ENCODE data around the gene CSAD. TPM values are rescaled to one million over a fixed set of nuclear protein-coding genes. Genes with fewer than 3 reads are reported as not detected.

The CSAD gene
- total and polyA plus RNA-seq, 2 of the 13 experiments (the other 11 are each of a cell fraction or from before 2014, with no cell fraction given): 7.2 to 23.5 TPM

DNA sequence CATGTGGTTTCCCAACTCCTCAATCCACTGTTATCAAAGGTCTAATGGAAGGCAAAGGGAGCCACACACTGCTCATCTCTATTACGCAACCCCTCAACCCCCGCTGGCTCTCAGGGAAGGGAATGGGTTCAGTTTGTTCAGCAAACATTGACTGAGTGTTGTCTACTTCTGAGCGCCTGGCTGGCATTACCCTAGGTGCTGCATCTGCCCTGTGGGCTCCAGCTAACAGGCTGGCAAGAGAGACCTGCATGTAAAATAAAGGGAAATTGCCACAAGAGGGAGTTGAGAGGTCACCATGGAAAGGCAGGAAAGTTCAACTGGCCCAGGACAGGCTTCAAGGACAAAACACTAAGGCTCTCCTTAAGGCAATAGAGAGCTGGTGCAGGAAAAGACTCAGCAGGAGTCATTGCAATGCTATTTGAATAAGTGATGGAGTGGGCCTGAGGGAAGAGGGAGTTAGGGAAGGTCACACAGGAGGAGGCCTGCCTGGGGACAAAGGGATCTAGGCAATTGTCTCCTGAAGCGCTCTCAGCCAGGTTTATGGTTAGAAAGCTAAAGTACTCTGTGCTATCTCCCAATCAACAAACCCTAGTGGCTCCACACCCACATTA, 5.7 kb downstream of the CSAD start (continued):
- TF ChIP-seq, protein P1, sequence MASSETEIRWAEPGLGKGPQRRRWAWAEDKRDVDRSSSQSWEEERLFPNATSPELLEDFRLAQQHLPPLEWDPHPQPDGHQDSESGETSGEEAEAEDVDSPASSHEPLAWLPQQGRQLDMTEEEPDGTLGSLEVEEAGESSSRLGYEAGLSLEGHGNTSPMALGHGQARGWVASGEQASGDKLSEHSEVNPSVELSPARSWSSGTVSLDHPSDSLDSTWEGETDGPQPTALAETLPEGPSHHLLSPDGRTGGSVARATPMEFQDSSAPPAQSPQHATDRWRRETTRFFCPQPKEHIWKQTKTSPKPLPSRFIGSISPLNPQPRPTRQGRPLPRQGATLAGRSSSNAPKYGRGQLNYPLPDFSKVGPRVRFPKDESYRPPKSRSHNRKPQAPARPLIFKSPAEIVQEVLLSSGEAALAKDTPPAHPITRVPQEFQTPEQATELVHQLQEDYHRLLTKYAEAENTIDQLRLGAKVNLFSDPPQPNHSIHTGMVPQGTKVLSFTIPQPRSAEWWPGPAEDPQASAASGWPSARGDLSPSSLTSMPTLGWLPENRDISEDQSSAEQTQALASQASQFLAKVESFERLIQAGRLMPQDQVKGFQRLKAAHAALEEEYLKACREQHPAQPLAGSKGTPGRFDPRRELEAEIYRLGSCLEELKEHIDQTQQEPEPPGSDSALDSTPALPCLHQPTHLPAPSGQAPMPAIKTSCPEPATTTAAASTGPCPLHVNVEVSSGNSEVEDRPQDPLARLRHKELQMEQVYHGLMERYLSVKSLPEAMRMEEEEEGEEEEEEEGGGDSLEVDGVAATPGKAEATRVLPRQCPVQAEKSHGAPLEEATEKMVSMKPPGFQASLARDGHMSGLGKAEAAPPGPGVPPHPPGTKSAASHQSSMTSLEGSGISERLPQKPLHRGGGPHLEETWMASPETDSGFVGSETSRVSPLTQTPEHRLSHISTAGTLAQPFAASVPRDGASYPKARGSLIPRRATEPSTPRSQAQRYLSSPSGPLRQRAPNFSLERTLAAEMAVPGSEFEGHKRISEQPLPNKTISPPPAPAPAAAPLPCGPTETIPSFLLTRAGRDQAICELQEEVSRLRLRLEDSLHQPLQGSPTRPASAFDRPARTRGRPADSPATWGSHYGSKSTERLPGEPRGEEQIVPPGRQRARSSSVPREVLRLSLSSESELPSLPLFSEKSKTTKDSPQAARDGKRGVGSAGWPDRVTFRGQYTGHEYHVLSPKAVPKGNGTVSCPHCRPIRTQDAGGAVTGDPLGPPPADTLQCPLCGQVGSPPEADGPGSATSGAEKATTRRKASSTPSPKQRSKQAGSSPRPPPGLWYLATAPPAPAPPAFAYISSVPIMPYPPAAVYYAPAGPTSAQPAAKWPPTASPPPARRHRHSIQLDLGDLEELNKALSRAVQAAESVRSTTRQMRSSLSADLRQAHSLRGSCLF (CRISPR knock-in tag; IDR thresholded peaks at IDR 0.05; ENCODE audit: borderline replicate concordance): no peak
- no peak for TF ChIP-seq SP2 (CRISPR knock-in tag; IDR thresholded peaks at IDR 0.05)
- TF ChIP-seq, protein P2, sequence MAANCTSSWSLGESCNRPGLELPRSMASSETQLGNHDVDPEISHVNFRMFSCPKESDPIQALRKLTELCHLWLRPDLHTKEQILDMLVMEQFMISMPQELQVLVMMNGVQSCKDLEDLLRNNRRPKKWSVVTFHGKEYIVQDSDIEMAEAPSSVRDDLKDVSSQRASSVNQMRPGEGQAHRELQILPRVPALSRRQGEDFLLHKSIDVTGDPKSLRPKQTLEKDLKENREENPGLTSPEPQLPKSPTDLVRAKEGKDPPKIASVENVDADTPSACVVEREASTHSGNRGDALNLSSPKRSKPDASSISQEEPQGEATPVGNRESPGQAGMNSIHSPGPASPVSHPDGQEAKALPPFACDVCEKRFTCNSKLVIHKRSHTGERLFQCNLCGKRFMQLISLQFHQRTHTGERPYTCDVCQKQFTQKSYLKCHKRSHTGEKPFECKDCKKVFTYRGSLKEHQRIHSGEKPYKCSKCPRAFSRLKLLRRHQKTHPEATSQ (CRISPR knock-in tag; IDR thresholded peaks at IDR 0.05; ENCODE audit: borderline replicate concordance): peak; percentile 74; the same call in 1 of the 2 replicates
- no peak for TF ChIP-seq KLF9 (CRISPR knock-in tag; IDR thresholded peaks at IDR 0.05; ENCODE audit: low read depth)
- TF ChIP-seq, protein P3, sequence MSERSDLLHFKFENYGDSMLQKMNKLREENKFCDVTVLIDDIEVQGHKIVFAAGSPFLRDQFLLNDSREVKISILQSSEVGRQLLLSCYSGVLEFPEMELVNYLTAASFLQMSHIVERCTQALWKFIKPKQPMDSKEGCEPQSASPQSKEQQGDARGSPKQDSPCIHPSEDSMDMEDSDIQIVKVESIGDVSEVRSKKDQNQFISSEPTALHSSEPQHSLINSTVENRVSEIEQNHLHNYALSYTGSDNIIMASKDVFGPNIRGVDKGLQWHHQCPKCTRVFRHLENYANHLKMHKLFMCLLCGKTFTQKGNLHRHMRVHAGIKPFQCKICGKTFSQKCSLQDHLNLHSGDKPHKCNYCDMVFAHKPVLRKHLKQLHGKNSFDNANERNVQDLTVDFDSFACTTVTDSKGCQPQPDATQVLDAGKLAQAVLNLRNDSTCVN (CRISPR knock-in tag; IDR thresholded peaks at IDR 0.05; ENCODE audit: borderline replicate concordance): no peak
- no peak for TF ChIP-seq CHD4 (IDR thresholded peaks at IDR 0.05; ENCODE audit: borderline replicate concordance, low read length)
- no peak for TF ChIP-seq ZNF17 (CRISPR knock-in tag; IDR thresholded peaks at IDR 0.05)
- TF ChIP-seq ZNF790 (CRISPR knock-in tag; IDR thresholded peaks at IDR 0.05; ENCODE audit: borderline replicate concordance): no peak
- TF ChIP-seq POLR2A (IDR thresholded peaks at IDR 0.05; ENCODE audit: insufficient read depth in 1 of 2, low read depth in 2 of 2, low read length in 2 of 2): no peak
- 0 out of 2 replicates have a peak, but pooled peaks have one; percentile 49 for TF ChIP-seq HOXA5 (CRISPR knock-in tag; IDR thresholded peaks at IDR 0.05)
- peak; percentile 61; the same call in 1 of the 2 replicates for TF ChIP-seq KAT8 (CRISPR knock-in tag; IDR thresholded peaks at IDR 0.05)
- TF ChIP-seq ZNF263 (CRISPR knock-in tag; IDR thresholded peaks at IDR 0.05): 0 out of 2 replicates have a peak, but pooled peaks have one; percentile 30
- peak; percentile 74; the same call in 1 of the 2 replicates for TF ChIP-seq ZNF12 (CRISPR knock-in tag; IDR thresholded peaks at IDR 0.05)
- TF ChIP-seq, protein P4, sequence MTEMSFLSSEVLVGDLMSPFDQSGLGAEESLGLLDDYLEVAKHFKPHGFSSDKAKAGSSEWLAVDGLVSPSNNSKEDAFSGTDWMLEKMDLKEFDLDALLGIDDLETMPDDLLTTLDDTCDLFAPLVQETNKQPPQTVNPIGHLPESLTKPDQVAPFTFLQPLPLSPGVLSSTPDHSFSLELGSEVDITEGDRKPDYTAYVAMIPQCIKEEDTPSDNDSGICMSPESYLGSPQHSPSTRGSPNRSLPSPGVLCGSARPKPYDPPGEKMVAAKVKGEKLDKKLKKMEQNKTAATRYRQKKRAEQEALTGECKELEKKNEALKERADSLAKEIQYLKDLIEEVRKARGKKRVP (CRISPR knock-in tag; IDR thresholded peaks at IDR 0.05): peak in 1 of 2 experiments; percentile 39; a peak in 1 of 4 replicates
- TF ChIP-seq, protein P5, sequence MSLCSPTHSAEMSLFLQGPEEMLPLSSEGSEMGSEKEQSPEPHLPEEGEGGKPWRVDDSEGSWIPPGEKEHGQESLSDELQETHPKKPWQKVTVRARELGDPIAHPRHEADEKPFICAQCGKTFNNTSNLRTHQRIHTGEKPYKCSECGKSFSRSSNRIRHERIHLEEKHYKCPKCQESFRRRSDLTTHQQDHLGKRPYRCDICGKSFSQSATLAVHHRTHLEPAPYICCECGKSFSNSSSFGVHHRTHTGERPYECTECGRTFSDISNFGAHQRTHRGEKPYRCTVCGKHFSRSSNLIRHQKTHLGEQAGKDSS (CRISPR knock-in tag; IDR thresholded peaks at IDR 0.05; ENCODE audit: borderline replicate concordance, low read depth): 0 out of 2 replicates have a peak, but pooled peaks have one; percentile 37
- TF ChIP-seq SOX6 (IDR thresholded peaks at IDR 0.05): no peak
- TF ChIP-seq SOX6 (CRISPR knock-in tag; IDR thresholded peaks at IDR 0.05): peak; percentile 70
- no peak for TF ChIP-seq ZNF75D (CRISPR knock-in tag; IDR thresholded peaks at IDR 0.05; ENCODE audit: borderline replicate concordance)
- 0 out of 4 replicates have a peak, but pooled peaks of 1 of the 2 experiments have one; percentile 17 for TF ChIP-seq NR2F1 (CRISPR knock-in tag; IDR thresholded peaks at IDR 0.05)

Measured in HepG2 (cell line).